CD8-positive, alpha-beta memory T cell (primary cell): ENCODE data around the gene ARHGAP4. TPM values are rescaled to one million over a fixed set of nuclear protein-coding genes. Genes with fewer than 3 reads are reported as not detected.

Experiments used
- CTCF ChIA-PET: fragments of 350-600 bp; sonication (Branson Sonifier 250); formaldehyde crosslinking; loops from one replicate; lab custom pipeline; 2021; ENCODE audit warnings: antibody characterized with exemption; lab: Charles Lee
- POLR2A ChIA-PET: fragments of 350-600 bp; sonication (Branson Sonifier 250); formaldehyde crosslinking; loops from one replicate; lab custom pipeline; 2021; ENCODE audit warnings: antibody characterized with exemption; lab: Charles Lee
- DNase-seq, 5 donors: peaks; one replicate each; pipeline versions ENCODE4 v3.0.0 to v3.0.0-alpha.2; 2020 to 2022; ENCODE audit warnings: mixed read lengths in 1 of 5
- H3K27ac ChIP-seq: one replicate; pipeline ENCODE4 v1.7.0; 2013; ENCODE audit warnings: low read depth, mild to moderate bottlenecking, low read length, moderate library complexity
- H3K27me3 ChIP-seq: 2 replicates; pipeline ENCODE4 v1.7.0; 2013; ENCODE audit warnings: low read length, mild to moderate bottlenecking; ENCODE audit not compliant: insufficient read depth, poor library complexity, severe bottlenecking
- H3K36me3 ChIP-seq: 2 replicates; pipeline ENCODE4 v1.7.0; 2013; ENCODE audit warnings: mild to moderate bottlenecking, low read length, moderate library complexity; ENCODE audit not compliant: insufficient read depth
- H3K4me1 ChIP-seq: 2 replicates; pipeline ENCODE4 v1.7.0; 2013; ENCODE audit warnings: mild to moderate bottlenecking, low read length, moderate library complexity; ENCODE audit not compliant: insufficient read depth
- H3K4me3 ChIP-seq: 2 replicates; pipeline ENCODE4 v1.7.0; 2013; ENCODE audit warnings: mild to moderate bottlenecking, low read length
- H3K9me3 ChIP-seq: 2 replicates; pipeline ENCODE4 v1.7.0; 2013; ENCODE audit warnings: mild to moderate bottlenecking, low read length
- H3K27ac Mint-ChIP-seq, 8 donors: one replicate each; pipeline ENCODE4 v1.8.0; 2020 to 2021; ENCODE audit warnings: mixed read lengths in 8 of 8, mild to moderate bottlenecking in 6 of 8, inconsistent platforms in 3 of 8, moderate library complexity in 3 of 8
- H3K27me3 Mint-ChIP-seq, 2 donors: one replicate each; pipeline ENCODE4 v1.8.0; 2020 to 2021; ENCODE audit warnings: mixed read lengths in 2 of 2, mild to moderate bottlenecking in 1 of 2, moderate library complexity in 1 of 2
- H3K36me3 Mint-ChIP-seq, 3 donors: one replicate each; pipeline ENCODE4 v1.8.0; 2020 to 2021; ENCODE audit warnings: mixed read lengths in 3 of 3, inconsistent platforms in 1 of 3, mild to moderate bottlenecking in 1 of 3
- H3K4me1 Mint-ChIP-seq, 3 donors: one replicate each; pipeline ENCODE4 v1.8.0; 2020 to 2021; ENCODE audit warnings: mixed read lengths in 3 of 3, inconsistent platforms in 1 of 3, mild to moderate bottlenecking in 1 of 3
- H3K4me3 Mint-ChIP-seq, 7 donors: one replicate each; pipeline ENCODE4 v1.8.0; 2020 to 2021; ENCODE audit warnings: mixed read lengths in 7 of 7, mild to moderate bottlenecking in 6 of 7, moderate library complexity in 4 of 7, inconsistent platforms in 2 of 7
- H3K9me3 Mint-ChIP-seq, 5 donors: one replicate each; pipeline ENCODE4 v1.8.0; 2020 to 2022; ENCODE audit warnings: mixed read lengths in 5 of 5, mild to moderate bottlenecking in 3 of 5, moderate library complexity in 2 of 5, inconsistent platforms in 1 of 5
- polyA plus RNA-seq: library from polyadenylated mRNA; unstranded; fragments of 300-500 nt; fragmentation: Illumina TruSeq; gene quantifications from one replicate; pipeline ENCODE4 v1.2.3, GENCODE V29; 2021
- total RNA-seq, 2 experiments: library from RNA; stranded (reverse); gene quantifications; one replicate each; pipeline ENCODE4 v1.2.3, GENCODE V29; 2021

ARHGAP4 gene
- total and polyA plus RNA-seq, 3 experiments from 2014 or later = 116 to 133 (median 124) TPM

DNA sequence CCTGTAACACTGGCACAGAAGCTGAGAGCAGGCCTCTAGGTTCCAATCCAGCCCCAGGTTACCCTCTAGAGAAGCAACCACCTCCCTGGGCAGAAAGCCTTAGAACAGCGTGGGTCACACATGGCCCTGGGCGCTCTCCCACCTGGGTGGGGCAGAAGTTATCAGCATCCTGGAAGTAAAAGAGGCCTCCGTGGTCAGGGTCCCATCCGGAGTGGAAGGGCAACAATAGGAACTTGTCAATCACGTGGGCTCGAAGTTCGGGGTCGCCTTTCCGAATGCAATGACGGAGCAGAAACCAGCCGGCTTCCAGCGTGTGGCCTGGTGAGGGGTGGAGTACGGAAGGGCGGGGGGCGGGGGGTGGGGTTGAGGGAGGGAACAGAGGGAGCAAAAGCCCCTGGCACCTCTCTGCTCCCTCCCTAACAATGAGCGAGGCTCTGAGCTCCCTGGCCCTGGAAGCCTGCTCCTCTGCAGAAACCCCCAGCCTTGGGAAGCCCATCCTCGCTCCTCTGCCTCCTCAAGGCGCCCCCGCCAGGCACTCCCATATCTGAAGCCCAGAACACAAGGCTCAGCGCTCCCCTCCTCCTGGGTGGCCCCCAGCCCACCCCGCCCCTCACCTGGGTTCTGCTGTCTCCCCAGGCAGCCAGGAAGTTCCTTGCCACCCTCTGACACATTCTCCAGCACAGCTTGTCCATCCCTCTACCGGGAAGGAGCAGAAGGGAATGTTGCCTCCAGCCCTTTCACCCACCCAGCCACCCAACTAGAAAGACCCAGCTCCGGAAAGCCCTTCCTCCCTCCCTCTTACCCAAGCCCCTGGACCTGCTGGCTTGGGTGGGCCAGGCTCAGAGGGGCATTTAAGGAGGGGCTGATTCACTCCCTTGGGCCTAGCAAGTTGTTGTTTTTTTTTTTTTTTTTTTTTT is 15.5 kb upstream of the ARHGAP4 start:
- Mint-ChIP-seq H3K36me3 (no peaks in the 10 kb centered on the region), H3K9me3 (no peaks in the 10 kb centered on the region), H3K4me3 (no peak overlapping the region), H3K4me1 (peaks cover 6 to 11% (median 8%) of the 10 kb centered on the region in 3 donors), H3K27ac (peak overlapping the region in 2 of 8 donors; percentile 50 to 69), H3K27me3 (peaks cover 0 to 3% of the 10 kb centered on the region in 2 donors)
- no peak for DNase-seq
- Histone ChIP-seq H3K4me1 (peaks cover 9% of the 10 kb centered on the region), H3K27me3 (no peaks in the 10 kb centered on the region), H3K9me3 (no peaks in the 10 kb centered on the region), H3K27ac (no peak overlapping the region), H3K36me3 (no peaks in the 10 kb centered on the region), H3K4me3 (no peak overlapping the region)
- CTCF ChIA-PET = no interaction called here
- POLR2A ChIA-PET = interaction anchor here (1.3 kb wide), 1 partner anchor 15 kb away, joined by 3 read pairs; no protein-coding TSS in a partner anchor

DNA sequence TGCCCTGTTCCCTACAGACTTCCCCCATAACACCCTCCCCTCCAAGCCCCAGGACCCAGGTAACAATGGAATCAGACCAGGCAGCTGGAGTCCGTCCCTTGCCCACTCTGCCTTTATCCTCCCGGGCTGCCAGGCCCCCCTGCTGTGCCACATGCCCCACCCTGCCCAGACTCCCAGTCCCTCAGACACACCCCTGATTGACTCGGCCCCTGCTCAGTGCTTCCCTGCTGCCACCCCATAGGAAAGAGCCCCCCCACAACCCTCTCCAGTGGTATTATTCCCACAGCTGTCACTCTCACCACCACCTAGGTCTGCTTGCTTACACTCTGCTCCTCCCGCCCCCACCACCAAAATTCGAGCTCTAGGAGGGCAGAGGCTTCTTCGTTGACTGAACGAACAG is 13.5 kb upstream of the ARHGAP4 start:
- Histone ChIP-seq H3K9me3 (no peaks in the 10 kb centered on the region), H3K36me3 (no peaks in the 10 kb centered on the region), H3K4me1 (peaks cover 13% of the 10 kb centered on the region), H3K4me3 (no peak overlapping the region), H3K27ac (no peak overlapping the region), H3K27me3 (no peaks in the 10 kb centered on the region)
- H3K4me3 Mint-ChIP-seq = no peak overlapping the region
- peaks cover 0 to 5% of the 10 kb centered on the region in 2 donors for H3K27me3 Mint-ChIP-seq
- no peak overlapping the region for H3K27ac Mint-ChIP-seq
- no peaks in the 10 kb centered on the region for H3K9me3 Mint-ChIP-seq
- ChIA-PET CTCF (interaction anchor here (1.6 kb wide), 1 partner anchor 9 kb away, joined by 5 read pairs; no protein-coding TSS in a partner anchor), POLR2A (interaction anchor here (0.7 kb wide), 1 partner anchor 36 kb away, joined by 6 read pairs; no protein-coding TSS in a partner anchor)
- H3K4me1 Mint-ChIP-seq = peaks cover 8 to 13% (median 12%) of the 10 kb centered on the region in 3 donors
- no peaks in the 10 kb centered on the region for H3K36me3 Mint-ChIP-seq
- DNase-seq = no peak

DNA sequence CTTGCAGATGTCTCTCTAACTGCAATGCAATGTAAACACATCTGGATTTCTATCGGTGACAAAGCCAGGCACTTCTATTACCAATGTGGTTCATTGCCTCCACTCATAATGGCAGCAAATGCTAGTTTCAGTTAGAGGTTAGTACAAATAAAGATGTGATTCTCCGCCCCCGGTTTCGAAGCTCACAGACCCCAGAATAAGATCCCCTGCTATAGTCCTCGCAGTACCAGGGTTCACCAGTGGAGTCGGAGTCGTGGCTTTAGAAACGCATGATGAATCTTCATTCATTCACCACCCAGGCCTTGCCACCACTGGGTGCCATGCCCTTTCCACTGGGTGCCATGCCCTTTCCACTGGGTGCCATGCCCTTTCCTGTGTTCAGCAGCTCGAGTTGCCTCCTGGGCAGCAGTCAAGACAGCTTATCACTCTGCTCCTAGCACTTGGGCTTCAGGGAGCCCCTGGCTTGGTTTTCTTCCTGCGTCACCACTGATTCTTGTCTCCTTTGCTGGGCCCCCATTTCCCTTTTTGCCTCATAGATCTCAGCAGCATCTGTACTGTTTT is 12.2 kb upstream of the ARHGAP4 start:
- H3K36me3 ChIP-seq = no peaks in the 10 kb centered on the region
- H3K36me3 Mint-ChIP-seq = peaks cover 0 to 5% (median 0%) of the 10 kb centered on the region in 3 donors
- CTCF ChIA-PET = interaction anchor here (2.9 kb wide), 1 partner anchor 15 kb away, joined by 7 read pairs; no protein-coding TSS in a partner anchor
- peaks cover 6% of the 10 kb centered on the region for H3K4me1 ChIP-seq
- H3K27ac ChIP-seq = no peak overlapping the region
- H3K4me3 ChIP-seq = no peak overlapping the region
- H3K4me3 Mint-ChIP-seq = peak overlapping the region in 1 of 7 donors; percentile 14
- H3K4me1 Mint-ChIP-seq = peaks cover 16 to 21% (median 20%) of the 10 kb centered on the region in 3 donors
- H3K9me3 Mint-ChIP-seq = no peaks in the 10 kb centered on the region
- H3K9me3 ChIP-seq = no peaks in the 10 kb centered on the region
- H3K27ac Mint-ChIP-seq = peak overlapping the region in 1 of 8 donors; percentile 87
- POLR2A ChIA-PET = interaction anchor here (0.7 to 1.0 kb wide), 2 partner anchors 10 to 967 kb away, joined by 3 to 4 read pairs; no protein-coding TSS in a partner anchor
- no peak for DNase-seq
- no peaks in the 10 kb centered on the region for H3K27me3 ChIP-seq
- H3K27me3 Mint-ChIP-seq = peaks cover 0 to 6% of the 10 kb centered on the region in 2 donors

DNA sequence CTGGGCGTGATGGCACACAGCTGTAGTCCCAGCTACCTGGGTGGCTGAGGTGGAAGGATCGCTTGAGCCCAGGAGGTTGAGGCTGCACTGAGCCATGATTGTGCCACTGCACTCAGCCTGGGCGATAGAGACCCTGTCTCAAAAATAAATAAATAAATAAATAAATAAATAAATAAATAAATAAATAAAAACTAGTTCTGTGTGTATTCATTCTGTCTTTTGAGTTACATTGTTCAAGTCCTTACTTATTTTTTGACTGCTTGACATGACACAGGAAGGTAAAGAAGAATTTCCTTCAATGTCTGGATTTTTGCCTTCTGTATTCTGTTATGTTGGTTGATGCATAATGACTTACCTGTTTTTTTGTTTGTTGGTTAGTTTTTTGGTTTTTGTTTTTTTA is 11.0 kb upstream of the ARHGAP4 start:
- ChIA-PET POLR2A (interaction anchor here (3.1 kb wide), 1 partner anchor 12 kb away, joined by 17 read pairs; the partner anchor contains the start of gene ARHGAP4), CTCF (interaction anchor here (1.7 to 2.9 kb wide), 2 partner anchors 11 to 14 kb away, joined by 7 to 9 read pairs; no protein-coding TSS in a partner anchor)
- Mint-ChIP-seq H3K4me1 (peaks cover 16 to 23% (median 22%) of the 10 kb centered on the region in 3 donors), H3K4me3 (peak overlapping the region in 2 of 7 donors; percentile 55), H3K27ac (peak overlapping the region in 1 of 8 donors; percentile 79), H3K9me3 (no peaks in the 10 kb centered on the region), H3K27me3 (peaks cover 0 to 6% of the 10 kb centered on the region in 2 donors), H3K36me3 (peaks cover 0 to 12% (median 0%) of the 10 kb centered on the region in 3 donors)
- Histone ChIP-seq H3K9me3 (no peaks in the 10 kb centered on the region), H3K4me3 (no peak overlapping the region), H3K4me1 (peaks cover 4% of the 10 kb centered on the region), H3K27ac (no peak overlapping the region), H3K27me3 (no peaks in the 10 kb centered on the region), H3K36me3 (no peaks in the 10 kb centered on the region)
- DNase-seq = no peak

DNA sequence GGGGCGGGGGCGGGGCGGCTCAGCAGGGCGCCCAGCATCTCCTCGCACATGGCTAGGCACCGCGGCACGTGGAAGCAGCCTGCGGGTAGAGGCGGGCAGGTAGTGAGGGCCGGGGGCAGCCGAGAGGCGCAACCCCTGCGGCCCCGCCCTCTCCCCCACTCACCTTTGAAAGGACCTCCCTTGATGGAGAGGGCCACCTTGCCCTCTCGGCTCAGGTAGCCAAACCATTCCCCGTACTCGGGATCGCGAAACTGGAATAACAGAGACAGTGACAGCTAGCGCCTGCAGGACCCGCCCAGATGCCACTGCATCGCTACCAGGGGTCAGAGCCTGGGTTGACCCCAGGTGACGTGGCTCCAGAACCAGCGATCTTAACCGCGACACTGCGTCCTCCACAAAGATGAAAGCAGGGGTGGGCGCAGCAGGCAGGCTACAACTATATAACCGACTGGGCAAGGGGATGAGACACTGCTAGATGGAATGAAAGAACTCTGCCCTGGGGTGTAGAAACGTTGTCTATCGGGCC is 9.3 kb upstream of the ARHGAP4 start:
- ChIA-PET CTCF (interaction anchor here (1.3 to 1.9 kb wide), 3 partner anchors 12 to 14 kb away, joined by 5 to 9 read pairs (median 5); no protein-coding TSS in a partner anchor), POLR2A (interaction anchor here (1.1 to 3.1 kb wide), 3 partner anchors 10 to 29 kb away, joined by 3 to 17 read pairs (median 3); partner anchors contain the start of gene ARHGAP4)
- H3K36me3 ChIP-seq = no peaks in the 10 kb centered on the region
- H3K4me3 ChIP-seq = no peak overlapping the region
- peak overlapping the region; percentile 69 to 86 (median 78) for H3K4me3 Mint-ChIP-seq
- H3K27ac Mint-ChIP-seq = peak overlapping the region in 7 of 8 donors; percentile 20 to 83 (median 72)
- no peak for DNase-seq
- H3K27me3 Mint-ChIP-seq = peaks cover 0 to 6% of the 10 kb centered on the region in 2 donors
- H3K4me1 ChIP-seq = peaks cover 4% of the 10 kb centered on the region
- no peak overlapping the region for H3K27ac ChIP-seq
- no peaks in the 10 kb centered on the region for H3K27me3 ChIP-seq
- H3K36me3 Mint-ChIP-seq = peaks cover 3 to 29% (median 4%) of the 10 kb centered on the region in 3 donors
- H3K9me3 Mint-ChIP-seq = no peaks in the 10 kb centered on the region
- no peaks in the 10 kb centered on the region for H3K9me3 ChIP-seq
- H3K4me1 Mint-ChIP-seq = peaks cover 18 to 27% (median 23%) of the 10 kb centered on the region in 3 donors

DNA sequence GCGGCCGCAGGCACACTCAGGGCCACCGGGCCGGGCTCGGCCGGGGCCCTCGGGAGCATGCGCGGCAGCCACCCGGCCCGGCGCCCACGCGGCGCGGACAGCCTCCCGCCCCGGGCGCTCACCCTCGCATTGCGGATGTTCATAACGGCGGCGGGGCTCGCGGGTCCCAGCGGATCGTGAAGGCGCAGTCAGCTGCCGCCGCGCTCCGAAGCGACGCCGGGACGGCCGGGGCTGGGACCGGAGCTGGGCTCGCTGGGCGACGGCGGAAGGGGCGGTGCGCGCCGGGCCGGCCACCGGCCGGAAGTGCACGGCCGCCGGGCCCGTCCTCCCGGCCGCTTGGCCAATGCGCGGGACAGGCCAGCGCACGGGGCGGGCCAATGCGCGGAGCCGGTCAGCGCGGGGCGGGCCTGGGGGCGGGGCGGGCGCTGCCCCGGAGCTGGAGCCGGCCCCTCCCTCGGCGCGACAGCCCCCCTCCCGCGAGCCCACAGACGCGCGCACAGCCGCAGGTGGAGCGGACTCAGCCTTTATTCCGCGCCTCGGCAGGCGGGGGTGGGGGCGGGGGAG is 8.8 kb upstream of the ARHGAP4 start, which contains the start of gene NAA10:
TSS of gene NAA10 (minus strand) at position 276 of the 564 bp plus-strand sequence. CDS start at position 143, 133 bp downstream.
- Histone ChIP-seq H3K4me1 (peaks cover 4% of the 10 kb centered on the region), H3K4me3 (peak within 1 kb of the TSS; percentile 43), H3K9me3 (no peaks in the 10 kb centered on the region), H3K27ac (peak within 1 kb of the TSS; percentile 38), H3K36me3 (no peaks in the 10 kb centered on the region), H3K27me3 (no peaks in the 10 kb centered on the region)
- peak; percentile 34 to 67 (median 53) for DNase-seq
- Mint-ChIP-seq H3K36me3 (peaks cover 3 to 29% (median 4%) of the 10 kb centered on the region in 3 donors), H3K4me1 (peaks cover 18 to 27% (median 24%) of the 10 kb centered on the region in 3 donors), H3K9me3 (no peaks in the 10 kb centered on the region), H3K27me3 (peaks cover 0 to 6% of the 10 kb centered on the region in 2 donors), H3K4me3 (peak within 1 kb of the TSS; percentile 86 to 93 (median 88)), H3K27ac (peak within 1 kb of the TSS; percentile 75 to 98 (median 86))
- ChIA-PET CTCF (interaction anchor here (1.3 to 2.1 kb wide), 4 partner anchors 12 to 23 kb away, joined by 3 to 10 read pairs (median 5); no protein-coding TSS in a partner anchor), POLR2A (interaction anchor here (1.1 to 3.1 kb wide), 3 partner anchors 10 to 28 kb away, joined by 3 to 17 read pairs (median 3); partner anchors contain the start of gene ARHGAP4)
